ENCODE results near the gene GCN1. TPM values are rescaled to one million over a fixed set of nuclear protein-coding genes. Genes with fewer than 3 reads are reported as not detected.
"Not testable (repeated sequence)": the region's sequence is repeated elsewhere in the genome, so short reads cannot be mapped to it uniquely, and the experiment has no call there.

GCN1 gene
- total and polyA plus RNA-seq, 2 experiments from 2014 or later: 27.0 to 76.0 TPM

DNA sequence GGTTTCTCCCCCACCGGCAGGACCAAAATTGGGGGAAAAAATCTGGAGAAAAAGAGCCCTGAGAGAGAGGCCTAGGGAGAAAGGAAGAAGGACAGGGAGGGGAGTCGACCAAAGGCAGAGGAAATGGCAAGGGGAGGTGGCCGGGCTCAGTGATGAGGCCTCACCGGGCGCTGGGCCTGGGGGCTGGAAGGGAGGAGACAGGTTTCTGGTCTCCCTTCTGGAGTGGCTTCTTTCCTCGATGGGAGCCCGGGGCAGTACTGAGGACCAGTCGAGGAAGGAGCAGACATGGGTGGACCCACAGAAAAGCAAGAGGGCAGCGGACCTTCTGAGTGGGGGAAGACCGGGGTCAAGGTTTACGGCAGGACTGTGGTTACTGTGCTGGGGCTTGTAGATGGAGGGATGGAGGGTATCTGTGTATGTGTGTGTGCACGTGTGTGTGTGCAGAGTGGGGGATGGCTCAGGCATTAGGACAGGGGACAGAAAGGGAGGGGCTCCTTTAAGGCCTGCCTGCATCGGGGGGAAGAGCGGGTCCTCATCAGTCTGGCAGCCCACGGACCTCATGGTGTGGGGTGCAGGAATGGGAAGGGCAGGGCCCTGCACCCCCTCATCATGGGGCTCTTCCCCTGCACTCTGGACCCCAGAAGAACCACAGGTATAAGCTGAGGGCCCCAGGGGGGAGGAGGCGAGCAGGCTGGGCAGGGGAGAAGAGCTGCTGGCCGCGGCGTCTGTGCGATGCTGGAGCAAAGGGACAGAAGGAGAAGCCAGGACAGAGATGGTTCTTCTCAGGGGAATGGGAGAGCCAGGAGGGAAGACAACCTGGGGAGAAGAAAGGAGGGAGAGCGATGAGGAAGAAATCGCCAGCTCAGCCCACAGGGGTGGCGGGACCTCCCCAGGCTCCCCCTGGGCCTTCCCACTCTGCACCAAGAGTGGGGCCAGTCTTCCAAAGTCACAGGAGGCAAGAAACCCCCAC, 21.5 kb upstream of the GCN1 start:
- TF ChIP-seq, protein P1, sequence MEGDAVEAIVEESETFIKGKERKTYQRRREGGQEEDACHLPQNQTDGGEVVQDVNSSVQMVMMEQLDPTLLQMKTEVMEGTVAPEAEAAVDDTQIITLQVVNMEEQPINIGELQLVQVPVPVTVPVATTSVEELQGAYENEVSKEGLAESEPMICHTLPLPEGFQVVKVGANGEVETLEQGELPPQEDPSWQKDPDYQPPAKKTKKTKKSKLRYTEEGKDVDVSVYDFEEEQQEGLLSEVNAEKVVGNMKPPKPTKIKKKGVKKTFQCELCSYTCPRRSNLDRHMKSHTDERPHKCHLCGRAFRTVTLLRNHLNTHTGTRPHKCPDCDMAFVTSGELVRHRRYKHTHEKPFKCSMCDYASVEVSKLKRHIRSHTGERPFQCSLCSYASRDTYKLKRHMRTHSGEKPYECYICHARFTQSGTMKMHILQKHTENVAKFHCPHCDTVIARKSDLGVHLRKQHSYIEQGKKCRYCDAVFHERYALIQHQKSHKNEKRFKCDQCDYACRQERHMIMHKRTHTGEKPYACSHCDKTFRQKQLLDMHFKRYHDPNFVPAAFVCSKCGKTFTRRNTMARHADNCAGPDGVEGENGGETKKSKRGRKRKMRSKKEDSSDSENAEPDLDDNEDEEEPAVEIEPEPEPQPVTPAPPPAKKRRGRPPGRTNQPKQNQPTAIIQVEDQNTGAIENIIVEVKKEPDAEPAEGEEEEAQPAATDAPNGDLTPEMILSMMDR (IDR thresholded peaks at IDR 0.05; ENCODE audit: low read depth, low read length): no peak
- Histone ChIP-seq H3K9me3 (ENCODE audit: low read depth) (no peaks in the 10 kb centered on the region), H3K27me3 (no peaks in the 10 kb centered on the region), H3K36me3 (peaks cover 29% of the 10 kb centered on the region), H3K4me3 (no peak overlapping the region), H3K27ac (no peak overlapping the region), H3K4me1 (ENCODE audit: low read depth) (no peaks in the 10 kb centered on the region)
- no peak for DNase-seq (ENCODE audit: low read depth in 1 of 2, low spot score in 1 of 2)

DNA sequence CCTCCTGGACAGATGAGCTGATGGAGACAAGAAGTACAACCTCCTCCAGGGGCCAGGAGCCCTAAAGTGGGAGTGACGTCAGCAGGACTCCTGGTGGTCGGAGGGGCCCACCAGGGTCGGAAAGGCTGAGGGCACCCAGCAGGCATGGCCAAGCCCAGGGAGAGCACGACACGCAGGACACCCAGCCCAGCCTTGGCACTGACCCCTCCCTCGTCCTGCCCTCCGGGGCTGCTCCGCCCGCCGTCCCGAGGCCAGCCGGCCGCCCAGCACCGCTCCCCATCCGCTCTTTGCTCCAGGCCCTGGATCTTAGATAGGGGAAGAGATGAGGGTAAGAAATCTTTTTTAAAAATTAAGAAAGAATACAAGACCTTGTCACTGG, 20.8 kb upstream of the GCN1 start:
- DNase-seq (ENCODE audit: low read depth in 1 of 2, low spot score in 1 of 2): no peak

DNA sequence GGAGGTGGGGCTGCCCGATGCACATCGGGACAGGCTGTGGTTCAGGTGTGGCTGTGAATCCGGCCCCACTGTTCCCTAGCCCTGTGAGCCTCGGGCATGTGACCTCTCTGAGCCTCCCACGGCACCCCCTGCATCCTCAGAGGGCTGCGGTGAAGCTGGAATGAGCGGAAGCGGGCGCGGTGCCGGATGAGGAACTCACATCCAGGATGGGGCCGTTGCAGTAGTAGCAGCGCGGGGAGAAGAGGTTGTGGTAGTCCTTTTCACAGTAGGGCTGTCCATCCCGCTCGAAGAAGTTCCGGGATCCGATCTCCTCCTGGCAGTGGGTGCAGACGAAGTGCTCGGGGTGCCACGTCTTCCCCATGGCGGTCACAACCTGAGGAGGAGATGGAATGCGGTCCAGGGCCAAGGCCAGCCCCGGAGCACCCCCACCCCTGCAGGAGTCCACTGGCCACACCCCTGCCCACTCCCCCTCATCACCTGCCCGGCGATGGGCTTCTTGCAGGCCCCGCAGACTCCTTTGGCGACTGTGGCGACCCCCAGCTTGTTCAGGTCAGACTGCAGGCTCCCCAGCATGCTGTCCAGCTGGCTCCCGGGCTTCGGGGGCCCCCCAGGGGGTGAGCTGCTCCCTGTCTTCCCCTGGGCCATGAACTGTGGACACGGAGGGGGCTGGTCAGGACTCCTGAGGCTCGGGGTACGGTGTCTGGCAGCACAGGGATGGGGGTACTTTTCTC, 20.3 kb upstream of the GCN1 start:
- Histone ChIP-seq H3K4me1 (ENCODE audit: low read depth) (no peaks in the 10 kb centered on the region), H3K36me3 (peaks cover 26% of the 10 kb centered on the region)
- TF ChIP-seq, protein P1 (IDR thresholded peaks at IDR 0.05; ENCODE audit: low read depth, low read length): no peak

More for the DNA sequence above, 20.8 kb upstream of the GCN1 start:
- H3K4me3 ChIP-seq: no peak overlapping the region
- no peaks in the 10 kb centered on the region for H3K4me1 ChIP-seq (ENCODE audit: low read depth)
- TF ChIP-seq, protein P1 (IDR thresholded peaks at IDR 0.05; ENCODE audit: low read depth, low read length): no peak
- no peaks in the 10 kb centered on the region for H3K27me3 ChIP-seq
- peaks cover 26% of the 10 kb centered on the region for H3K36me3 ChIP-seq
- no peak overlapping the region for H3K27ac ChIP-seq
- H3K9me3 ChIP-seq (ENCODE audit: low read depth): no peaks in the 10 kb centered on the region

DNA sequence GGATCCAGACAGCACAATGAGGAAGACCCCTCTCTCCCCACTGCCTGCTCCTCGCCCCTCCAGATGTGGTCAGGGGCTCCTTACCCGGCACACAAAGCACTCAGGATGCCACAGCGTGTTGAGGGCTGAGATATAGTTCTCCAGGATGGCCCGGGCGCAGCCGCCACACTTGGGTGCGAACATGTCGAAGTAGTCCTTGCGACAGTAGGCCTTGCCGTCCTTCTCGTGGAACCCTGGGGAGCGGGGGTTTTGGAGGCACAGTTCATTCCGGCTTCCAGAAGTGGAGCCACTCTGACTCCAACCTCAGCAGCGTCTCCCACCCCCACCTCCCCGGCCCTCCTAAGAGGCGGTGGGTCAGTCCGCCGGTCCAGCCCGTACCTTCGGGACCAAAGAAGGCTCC, 19.2 kb upstream of the GCN1 start:
- no peaks in the 10 kb centered on the region for H3K9me3 ChIP-seq (ENCODE audit: low read depth)
- H3K27me3 ChIP-seq: no peaks in the 10 kb centered on the region
- no peak for DNase-seq (ENCODE audit: low read depth in 1 of 2, low spot score in 1 of 2)
- TF ChIP-seq, protein P1 (IDR thresholded peaks at IDR 0.05; ENCODE audit: low read depth, low read length): no peak
- H3K27ac ChIP-seq: no peak overlapping the region
- peaks cover 22% of the 10 kb centered on the region for H3K36me3 ChIP-seq
- H3K4me3 ChIP-seq: no peak overlapping the region
- no peaks in the 10 kb centered on the region for H3K4me1 ChIP-seq (ENCODE audit: low read depth)

More for the DNA sequence above, 20.3 kb upstream of the GCN1 start:
- Histone ChIP-seq H3K4me3 (no peak overlapping the region), H3K27ac (no peak overlapping the region), H3K9me3 (ENCODE audit: low read depth) (no peaks in the 10 kb centered on the region), H3K27me3 (no peaks in the 10 kb centered on the region)
- DNase-seq (ENCODE audit: low read depth in 1 of 2, low spot score in 1 of 2): no peak

DNA sequence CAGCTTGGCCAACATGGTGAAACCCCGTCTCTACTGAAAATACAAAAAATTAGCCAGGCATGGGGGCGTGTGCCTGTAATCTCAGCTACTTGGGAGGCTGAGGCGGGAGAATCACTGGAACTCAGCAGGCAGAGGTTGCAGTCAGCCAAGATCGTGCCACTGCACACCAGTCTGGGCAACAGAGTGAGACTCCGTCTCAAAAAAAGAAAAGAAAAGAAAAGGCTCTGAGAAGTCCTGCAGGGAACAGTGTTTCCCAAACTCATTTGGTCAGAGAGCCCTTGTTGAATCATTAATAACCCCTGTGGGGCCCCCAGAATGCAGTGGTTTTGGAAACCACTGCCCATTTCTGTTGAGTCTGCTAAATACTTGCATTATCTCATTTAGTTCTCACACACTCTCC, 18.7 kb upstream of the GCN1 start:
- not testable (repeated sequence) for H3K4me3 ChIP-seq; H3K9me3 ChIP-seq (ENCODE audit: low read depth); H3K27me3 ChIP-seq; H3K4me1 ChIP-seq (ENCODE audit: low read depth); H3K27ac ChIP-seq; DNase-seq (ENCODE audit: low read depth in 1 of 2, low spot score in 1 of 2)
- H3K36me3 ChIP-seq: peaks cover 18% of the 10 kb centered on the region

DNA sequence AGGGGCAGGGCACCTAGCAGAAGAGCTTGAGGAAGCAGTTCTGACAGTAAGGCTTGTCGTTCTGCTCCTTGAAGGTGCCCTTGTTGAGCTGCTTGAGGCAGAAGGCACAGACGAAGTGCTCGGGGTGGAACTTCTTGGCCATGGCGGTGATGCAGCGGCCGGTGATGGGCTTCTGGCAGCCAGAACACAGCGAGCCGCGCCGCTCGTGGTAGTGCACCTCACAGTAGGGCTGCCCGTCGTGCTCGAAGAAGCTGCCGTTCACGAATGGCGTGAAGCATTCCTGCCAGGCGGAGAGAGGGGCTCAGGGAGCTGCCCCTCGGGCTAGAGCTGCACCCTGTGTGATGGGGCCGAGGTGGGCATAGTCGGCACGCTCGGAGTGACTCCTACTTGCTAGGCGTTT, 17.8 kb upstream of the GCN1 start:
- H3K27me3 ChIP-seq: no peaks in the 10 kb centered on the region
- H3K36me3 ChIP-seq: peaks cover 18% of the 10 kb centered on the region
- TF ChIP-seq, protein P1 (IDR thresholded peaks at IDR 0.05; ENCODE audit: low read depth, low read length): no peak

More for the DNA sequence above, 17.8 kb upstream of the GCN1 start:
- H3K4me1 ChIP-seq (ENCODE audit: low read depth): no peaks in the 10 kb centered on the region
- no peak for DNase-seq (ENCODE audit: low read depth in 1 of 2, low spot score in 1 of 2)
- H3K9me3 ChIP-seq (ENCODE audit: low read depth): no peaks in the 10 kb centered on the region
- no peak overlapping the region for H3K27ac ChIP-seq
- H3K4me3 ChIP-seq: no peak overlapping the region

Measured in cardiac muscle cell (in vitro differentiated cells and primary cell).